Gastrocnemius medialis (tissue), 4 donors: ENCODE measurements around the gene SRPRB. TPM values are rescaled to one million over a fixed set of nuclear protein-coding genes. Genes with fewer than 3 reads are reported as not detected.

Experiments used
- ATAC-seq, 2 donors: fragments of 150-250 bp; one replicate each; pipeline ENCODE4 v1.9.1; 2016
- DNase-seq, 2 donors: peaks; one replicate each; pipeline ENCODE4 v3.0.0-alpha.2; 2019
- H3K27ac ChIP-seq, 4 donors: fragments of 200-600 bp; sonication (generic); 1 replicate in 1 of 4; 2 replicates in 3 of 4; pipeline ENCODE4 v1.5.1; 2016 to 2018; ENCODE audit warnings: mild to moderate bottlenecking in 2 of 4, moderate library complexity in 1 of 4
- H3K27me3 ChIP-seq, 3 donors: fragments of 200-600 bp; sonication (generic) in 2 of 3; 1 replicate in 1 of 3; 2 replicates in 2 of 3; pipeline versions ENCODE4 v1.5.1 to v1.6.0; 2016 to 2019; ENCODE audit warnings: mild to moderate bottlenecking in 1 of 3, moderate library complexity in 1 of 3
- H3K36me3 ChIP-seq, 2 donors: fragments of 200-600 bp; sonication (generic) in 1 of 2; one replicate each; pipeline ENCODE4 v1.5.1; 2017 to 2018
- H3K4me1 ChIP-seq, 2 donors: fragments of 200-600 bp; sonication (generic) in 1 of 2; one replicate each; pipeline ENCODE4 v1.5.1; 2016 to 2017; ENCODE audit warnings: mild to moderate bottlenecking in 2 of 2
- H3K4me3 ChIP-seq, 4 donors: fragments of 200-600 bp; sonication (generic) in 3 of 4; 1 replicate in 1 of 4; 2 replicates in 3 of 4; pipeline ENCODE4 v1.5.1; 2016 to 2019; ENCODE audit warnings: mild to moderate bottlenecking in 2 of 4
- H3K9me3 ChIP-seq, 3 donors: fragments of 200-600 bp; sonication (generic) in 2 of 3; 1 replicate in 1 of 3; 2 replicates in 2 of 3; pipeline ENCODE4 v1.5.1; 2016 to 2019
- POLR2A ChIP-seq, 2 donors: fragments of 450-650 bp; IDR thresholded peaks; one replicate each; pipeline ENCODE4 v1.6.1; 2017; ENCODE audit warnings: antibody characterized with exemption in 2 of 2, mild to moderate bottlenecking in 2 of 2, moderate library complexity in 2 of 2
- in situ Hi-C, 4 donors: fragments of 200-750 bp; cut with MboI; loops; one replicate each; pipeline versions ENCODE4 v1.15.0 to v1.8.0; 2017; ENCODE audit warnings: low sequenced_read_pairs in 4 of 4
- intact Hi-C: fragments of 100-400 bp; cut with DNase I; formaldehyde crosslinking; loops from one replicate; pipeline ENCODE4 v1.15.1; 2023; ENCODE audit warnings: low total_unique reads
- total RNA-seq, 4 donors: library from RNA; depleted of rRNA; stranded (reverse); fragments of >200 nt; gene quantifications; one replicate each; pipeline versions ENCODE4 v1.1.0 to v1.2.3, GENCODE V29; 2016
- TF ChIP-seq, protein P1 (sequence below), 5 experiments: fragments of 450-650 bp in 3 of 5; fragments of 200-600 bp in 2 of 5; sonication (generic) in 2 of 5; IDR thresholded peaks in 4 of 5; conservative IDR thresholded peaks in 1 of 5; 1 replicate in 4 of 5; 2 replicates in 1 of 5; pipeline ENCODE4 v1.5.1; 2016 to 2019; ENCODE audit warnings: antibody characterized with exemption in 5 of 5, mild to moderate bottlenecking in 3 of 5, moderate library complexity in 3 of 5

SRPRB gene
- total RNA-seq, 4 donors from 2014 or later: 19.0 to 22.3 (median 20.6) TPM

DNA sequence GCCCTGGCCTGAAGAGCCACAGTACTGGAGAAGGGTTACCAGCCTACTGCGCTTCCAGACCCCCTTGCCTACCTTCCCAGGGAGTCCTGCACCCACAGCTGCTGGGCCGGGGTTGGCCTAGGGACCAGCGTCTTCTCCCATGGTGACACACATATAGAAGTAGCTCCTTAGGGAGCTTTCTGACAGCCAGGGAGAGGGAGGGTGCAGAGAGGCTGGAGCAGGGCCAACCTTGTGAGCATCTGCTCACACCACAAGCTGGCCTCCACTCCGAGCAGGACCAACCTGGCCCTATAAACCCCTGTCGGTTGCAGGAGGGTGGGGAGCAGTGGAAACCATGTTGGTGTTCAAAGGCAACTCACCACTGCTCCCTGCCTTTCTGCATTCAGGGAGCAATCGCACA, 35.2 kb downstream of the SRPRB start:
- H3K9me3 ChIP-seq: no peaks in the 10 kb centered on the region
- no peak for TF ChIP-seq POLR2A (IDR thresholded peaks at IDR 0.05)
- TF ChIP-seq, protein P1, sequence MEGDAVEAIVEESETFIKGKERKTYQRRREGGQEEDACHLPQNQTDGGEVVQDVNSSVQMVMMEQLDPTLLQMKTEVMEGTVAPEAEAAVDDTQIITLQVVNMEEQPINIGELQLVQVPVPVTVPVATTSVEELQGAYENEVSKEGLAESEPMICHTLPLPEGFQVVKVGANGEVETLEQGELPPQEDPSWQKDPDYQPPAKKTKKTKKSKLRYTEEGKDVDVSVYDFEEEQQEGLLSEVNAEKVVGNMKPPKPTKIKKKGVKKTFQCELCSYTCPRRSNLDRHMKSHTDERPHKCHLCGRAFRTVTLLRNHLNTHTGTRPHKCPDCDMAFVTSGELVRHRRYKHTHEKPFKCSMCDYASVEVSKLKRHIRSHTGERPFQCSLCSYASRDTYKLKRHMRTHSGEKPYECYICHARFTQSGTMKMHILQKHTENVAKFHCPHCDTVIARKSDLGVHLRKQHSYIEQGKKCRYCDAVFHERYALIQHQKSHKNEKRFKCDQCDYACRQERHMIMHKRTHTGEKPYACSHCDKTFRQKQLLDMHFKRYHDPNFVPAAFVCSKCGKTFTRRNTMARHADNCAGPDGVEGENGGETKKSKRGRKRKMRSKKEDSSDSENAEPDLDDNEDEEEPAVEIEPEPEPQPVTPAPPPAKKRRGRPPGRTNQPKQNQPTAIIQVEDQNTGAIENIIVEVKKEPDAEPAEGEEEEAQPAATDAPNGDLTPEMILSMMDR (IDR thresholded peaks at IDR 0.05 in 4 of 5, conservative IDR thresholded peaks at IDR 0.05 in 1 of 5): no peak
- no peak overlapping the region for H3K27ac ChIP-seq
- DNase-seq (no peak), ATAC-seq (no peak)
- H3K27me3 ChIP-seq: no peaks in the 10 kb centered on the region
- intact Hi-C loops: no loop called here
- no peaks in the 10 kb centered on the region for H3K4me1 ChIP-seq
- H3K36me3 ChIP-seq: no peaks in the 10 kb centered on the region
- no peak overlapping the region for H3K4me3 ChIP-seq
- in situ Hi-C loops: no loop called here

DNA sequence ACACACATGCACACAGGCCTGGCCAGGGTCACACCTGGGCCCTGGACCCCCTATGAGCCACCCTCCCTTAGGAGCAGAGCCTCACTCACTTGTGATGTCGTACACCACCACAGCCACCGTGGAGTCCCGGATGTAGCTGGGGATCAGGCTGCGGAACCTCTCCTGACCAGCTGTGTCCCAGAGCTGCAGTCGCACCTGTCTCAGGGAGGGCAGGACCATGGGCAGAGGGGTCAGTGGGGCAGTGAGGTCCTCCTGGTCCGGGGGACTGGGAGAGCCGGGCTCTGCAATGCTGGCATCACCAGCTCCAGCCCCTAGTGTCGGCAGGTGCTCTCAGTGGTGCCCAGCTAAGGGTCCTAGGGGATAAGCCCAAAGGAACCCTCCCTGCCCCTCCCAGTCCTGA, 35.6 kb downstream of the SRPRB start:
- H3K9me3 ChIP-seq: no peaks in the 10 kb centered on the region
- no peak overlapping the region for H3K4me3 ChIP-seq
- in situ Hi-C loops: no loop called here
- DNase-seq (no peak), ATAC-seq (no peak)
- no peaks in the 10 kb centered on the region for H3K27me3 ChIP-seq
- no peaks in the 10 kb centered on the region for H3K36me3 ChIP-seq
- H3K27ac ChIP-seq: no peak overlapping the region
- intact Hi-C loops: no loop called here
- no peaks in the 10 kb centered on the region for H3K4me1 ChIP-seq
- TF ChIP-seq, protein P1 (IDR thresholded peaks at IDR 0.05 in 4 of 5, conservative IDR thresholded peaks at IDR 0.05 in 1 of 5): no peak
- TF ChIP-seq POLR2A (IDR thresholded peaks at IDR 0.05): no peak

DNA sequence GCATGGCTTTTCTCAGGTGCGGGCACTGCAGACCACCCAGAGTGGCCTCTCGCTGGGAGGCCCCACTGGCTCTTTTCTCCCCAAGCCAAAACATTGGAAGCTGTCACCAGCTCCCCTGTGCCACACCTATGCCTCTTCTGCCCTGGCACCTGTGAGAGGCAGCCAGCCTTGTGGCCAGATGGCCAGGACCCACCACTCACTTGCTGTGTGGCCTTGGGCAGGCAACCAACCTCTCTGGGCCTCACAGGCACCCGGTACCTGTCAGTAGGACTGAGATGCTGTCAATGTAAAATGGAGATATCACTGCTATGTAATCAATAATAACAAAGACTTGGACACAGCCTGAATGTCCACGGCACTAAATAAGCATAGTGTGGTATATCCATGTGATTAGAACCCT, 36.5 kb downstream of the SRPRB start:
- TF ChIP-seq POLR2A (IDR thresholded peaks at IDR 0.05): no peak
- TF ChIP-seq, protein P1 (IDR thresholded peaks at IDR 0.05 in 4 of 5, conservative IDR thresholded peaks at IDR 0.05 in 1 of 5): no peak
- H3K4me1 ChIP-seq: no peaks in the 10 kb centered on the region
- DNase-seq: no peak
- ATAC-seq: no peak
- no peaks in the 10 kb centered on the region for H3K36me3 ChIP-seq
- intact Hi-C loops (no loop called here), in situ Hi-C loops (no loop called here)
- H3K9me3 ChIP-seq: no peaks in the 10 kb centered on the region
- H3K27ac ChIP-seq: no peak overlapping the region
- H3K4me3 ChIP-seq: no peak overlapping the region
- H3K27me3 ChIP-seq: no peaks in the 10 kb centered on the region

DNA sequence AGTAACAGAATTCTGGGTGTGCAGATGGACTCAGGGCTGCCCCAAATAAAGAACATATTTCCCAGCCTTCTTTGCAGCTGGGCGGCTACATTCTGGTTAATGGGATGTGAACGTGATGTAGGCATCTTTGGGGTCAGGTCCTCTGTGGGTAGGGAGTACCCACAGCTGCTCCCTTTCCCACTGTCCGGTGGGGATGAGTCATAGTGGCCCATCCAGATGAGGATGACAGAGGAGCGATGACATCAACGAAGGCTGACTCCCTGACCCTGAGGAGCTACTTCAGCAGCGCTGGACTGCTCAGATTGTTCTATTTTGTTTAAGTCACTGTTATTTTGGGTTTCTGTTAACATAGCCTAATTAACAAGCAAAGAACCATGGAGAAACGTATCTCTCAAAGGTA, 38.0 kb downstream of the SRPRB start:
- Histone ChIP-seq H3K36me3 (no peaks in the 10 kb centered on the region), H3K27ac (peak overlapping the region in 2 of 4 donors; percentile 41 to 52), H3K4me3 (no peak overlapping the region), H3K9me3 (no peaks in the 10 kb centered on the region), H3K4me1 (no peaks in the 10 kb centered on the region), H3K27me3 (no peaks in the 10 kb centered on the region)
- intact Hi-C loops (no loop called here), in situ Hi-C loops (no loop called here)
- ATAC-seq (peak in 1 of 2 donors; percentile 24), DNase-seq (no peak)
- TF ChIP-seq, protein P1 (IDR thresholded peaks at IDR 0.05 in 4 of 5, conservative IDR thresholded peaks at IDR 0.05 in 1 of 5): no peak
- no peak for TF ChIP-seq POLR2A (IDR thresholded peaks at IDR 0.05)

DNA sequence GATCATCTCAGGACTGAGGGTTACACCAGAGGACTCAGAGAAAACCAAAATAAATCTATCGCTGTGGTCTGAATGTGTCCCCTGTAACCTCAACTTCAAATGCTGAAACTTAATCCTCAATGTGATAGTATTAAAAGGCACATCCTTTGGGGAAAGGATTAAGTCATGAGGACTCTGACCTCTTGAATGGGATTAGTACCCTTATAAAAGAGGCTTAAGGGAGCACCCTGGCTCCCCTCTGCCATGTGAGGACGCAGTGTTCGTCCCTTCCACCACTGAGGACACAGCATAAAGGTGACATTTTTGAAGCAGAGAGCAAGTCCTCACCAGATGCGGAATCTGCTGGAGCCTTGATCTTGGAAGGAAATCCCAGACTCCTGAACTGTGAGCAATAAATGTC, 39.5 kb downstream of the SRPRB start:
- ATAC-seq: no peak
- Histone ChIP-seq H3K9me3 (no peaks in the 10 kb centered on the region), H3K27me3 (no peaks in the 10 kb centered on the region), H3K4me1 (no peaks in the 10 kb centered on the region), H3K27ac (peak overlapping the region in 2 of 4 donors; percentile 41 to 52), H3K36me3 (no peaks in the 10 kb centered on the region), H3K4me3 (no peak overlapping the region)
- TF ChIP-seq POLR2A (IDR thresholded peaks at IDR 0.05): no peak
- TF ChIP-seq, protein P1 (IDR thresholded peaks at IDR 0.05 in 4 of 5, conservative IDR thresholded peaks at IDR 0.05 in 1 of 5): no peak
- no peak for DNase-seq
- in situ Hi-C loops (no loop called here), intact Hi-C loops (no loop called here)
